HG03442 (cell line): Measurements from ENCODE around the gene CDC27.
"Not testable (repeated sequence)": the region's sequence is repeated elsewhere in the genome, so short reads cannot be mapped to it uniquely, and the experiment has no call there.

ENCODE experiments used
- ATAC-seq: cut with Tn5 transposase; IDR thresholded peaks from one replicate; pipeline ENCODE4 v1.9.1; 2021; ENCODE audit warnings: mild to moderate bottlenecking, moderate library complexity; ENCODE audit not compliant: unreplicated experiment

Gene CDC27, protein sequence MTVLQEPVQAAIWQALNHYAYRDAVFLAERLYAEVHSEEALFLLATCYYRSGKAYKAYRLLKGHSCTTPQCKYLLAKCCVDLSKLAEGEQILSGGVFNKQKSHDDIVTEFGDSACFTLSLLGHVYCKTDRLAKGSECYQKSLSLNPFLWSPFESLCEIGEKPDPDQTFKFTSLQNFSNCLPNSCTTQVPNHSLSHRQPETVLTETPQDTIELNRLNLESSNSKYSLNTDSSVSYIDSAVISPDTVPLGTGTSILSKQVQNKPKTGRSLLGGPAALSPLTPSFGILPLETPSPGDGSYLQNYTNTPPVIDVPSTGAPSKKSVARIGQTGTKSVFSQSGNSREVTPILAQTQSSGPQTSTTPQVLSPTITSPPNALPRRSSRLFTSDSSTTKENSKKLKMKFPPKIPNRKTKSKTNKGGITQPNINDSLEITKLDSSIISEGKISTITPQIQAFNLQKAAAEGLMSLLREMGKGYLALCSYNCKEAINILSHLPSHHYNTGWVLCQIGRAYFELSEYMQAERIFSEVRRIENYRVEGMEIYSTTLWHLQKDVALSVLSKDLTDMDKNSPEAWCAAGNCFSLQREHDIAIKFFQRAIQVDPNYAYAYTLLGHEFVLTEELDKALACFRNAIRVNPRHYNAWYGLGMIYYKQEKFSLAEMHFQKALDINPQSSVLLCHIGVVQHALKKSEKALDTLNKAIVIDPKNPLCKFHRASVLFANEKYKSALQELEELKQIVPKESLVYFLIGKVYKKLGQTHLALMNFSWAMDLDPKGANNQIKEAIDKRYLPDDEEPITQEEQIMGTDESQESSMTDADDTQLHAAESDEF

DNA sequence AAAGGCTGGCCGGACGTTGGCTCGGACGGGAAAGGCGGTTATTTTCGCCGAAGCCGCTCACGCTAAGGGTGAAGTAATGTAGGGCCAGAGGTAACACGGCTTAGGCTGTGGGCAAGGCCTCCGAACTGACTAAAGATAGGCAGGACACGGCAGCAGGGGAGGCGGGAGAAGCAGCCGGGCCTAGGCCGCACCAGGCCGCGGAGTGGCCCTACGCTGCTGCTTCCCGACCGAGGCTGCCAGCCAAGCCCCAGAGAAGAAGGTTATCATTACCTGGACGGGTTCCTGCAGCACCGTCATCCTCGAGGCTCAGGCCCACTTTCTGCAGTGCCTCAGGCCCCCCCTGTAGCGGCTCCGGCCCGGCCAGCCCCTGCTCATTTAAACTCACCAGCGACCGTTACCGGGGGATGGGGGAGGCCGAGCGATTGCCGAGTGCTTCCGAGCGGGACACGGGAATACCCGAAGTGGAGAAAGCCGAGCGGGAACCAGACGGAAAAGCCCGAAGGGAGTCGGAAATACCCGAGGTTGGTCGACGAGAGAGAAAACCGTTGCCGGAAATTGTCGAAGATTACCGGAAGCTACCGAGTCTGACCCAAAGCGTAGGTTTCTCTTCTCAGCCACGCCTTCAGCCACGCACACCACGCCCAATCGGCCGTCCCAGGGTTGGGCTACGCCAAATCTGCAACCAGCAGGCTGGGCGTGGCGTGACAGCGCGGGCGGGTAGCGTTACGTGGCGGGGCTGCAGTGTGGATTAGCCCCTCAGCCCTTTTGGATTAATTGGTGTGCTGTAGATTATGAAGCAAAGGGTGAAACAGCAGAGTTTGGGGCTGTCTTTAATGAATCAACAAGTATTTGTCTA lies at the start of gene CDC27:
Gene CDC27, minus strand, starts transcription at position 420 of the 856 bp plus-strand sequence. Its CDS starts 123 bp downstream, at position 297.
- peak; percentile 87 for ATAC-seq

- ATAC-seq, result no peak
Observed at GRCh38 chr17:47238321-47239010, 49.4 kb upstream of the CDC27 start.

DNA sequence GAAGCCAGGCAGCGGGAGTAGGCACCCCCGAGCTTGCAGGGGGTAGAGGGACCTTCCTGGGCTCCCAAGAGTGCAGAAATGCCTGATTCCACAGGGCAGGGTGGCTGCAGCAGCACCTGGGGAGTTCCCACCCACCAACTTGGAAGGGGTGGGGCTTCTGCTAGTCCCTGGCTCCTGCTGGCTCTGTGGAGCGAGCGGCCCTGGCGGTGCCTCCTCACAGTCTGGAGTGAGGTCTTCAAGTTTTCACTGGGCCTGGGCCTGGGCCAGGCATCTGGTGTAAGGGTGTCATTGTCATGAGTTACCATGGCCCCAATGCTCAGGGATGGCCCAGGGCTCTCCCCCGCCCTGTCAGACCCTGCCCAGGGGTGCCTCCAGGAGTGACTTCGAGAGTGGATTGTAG lies 48.7 kb upstream of the CDC27 start:
- no peak for ATAC-seq

GRCh38 chr17:47235923-47236322 lies 46.8 kb upstream of the CDC27 start:
- no peak for ATAC-seq

DNA sequence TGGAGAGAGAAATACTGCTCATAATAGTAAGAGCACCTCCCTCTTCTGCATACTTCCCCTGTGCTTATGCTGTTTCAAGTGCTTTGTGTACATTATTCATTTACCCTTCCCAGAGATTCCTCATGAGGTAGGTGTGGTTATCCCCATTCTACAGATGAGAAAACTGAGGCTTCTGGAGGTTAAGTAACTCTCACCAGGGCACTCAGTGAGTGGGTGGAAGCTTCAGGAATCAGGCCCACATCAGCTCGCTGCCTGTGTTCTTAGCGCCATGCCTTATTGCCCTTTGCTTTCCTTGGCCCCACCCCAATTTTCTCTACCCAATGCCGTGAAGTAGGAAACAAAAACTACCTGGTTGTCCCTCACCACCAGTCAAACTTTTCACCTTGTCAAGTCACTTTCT lies 46.4 kb upstream of the CDC27 start:
- ATAC-seq, result no peak

- no peak for ATAC-seq
Observed at GRCh38 chr17:47232465-47232864, 43.4 kb upstream of the CDC27 start.

GRCh38 chr17:47231866-47232265 lies 42.8 kb upstream of the CDC27 start:
- no peak for ATAC-seq

GRCh38 chr17:47231334-47231733 lies 42.2 kb upstream of the CDC27 start:
- no peak for ATAC-seq

GRCh38 chr17:47230864-47231263 lies 41.8 kb upstream of the CDC27 start:
- no peak for ATAC-seq

DNA sequence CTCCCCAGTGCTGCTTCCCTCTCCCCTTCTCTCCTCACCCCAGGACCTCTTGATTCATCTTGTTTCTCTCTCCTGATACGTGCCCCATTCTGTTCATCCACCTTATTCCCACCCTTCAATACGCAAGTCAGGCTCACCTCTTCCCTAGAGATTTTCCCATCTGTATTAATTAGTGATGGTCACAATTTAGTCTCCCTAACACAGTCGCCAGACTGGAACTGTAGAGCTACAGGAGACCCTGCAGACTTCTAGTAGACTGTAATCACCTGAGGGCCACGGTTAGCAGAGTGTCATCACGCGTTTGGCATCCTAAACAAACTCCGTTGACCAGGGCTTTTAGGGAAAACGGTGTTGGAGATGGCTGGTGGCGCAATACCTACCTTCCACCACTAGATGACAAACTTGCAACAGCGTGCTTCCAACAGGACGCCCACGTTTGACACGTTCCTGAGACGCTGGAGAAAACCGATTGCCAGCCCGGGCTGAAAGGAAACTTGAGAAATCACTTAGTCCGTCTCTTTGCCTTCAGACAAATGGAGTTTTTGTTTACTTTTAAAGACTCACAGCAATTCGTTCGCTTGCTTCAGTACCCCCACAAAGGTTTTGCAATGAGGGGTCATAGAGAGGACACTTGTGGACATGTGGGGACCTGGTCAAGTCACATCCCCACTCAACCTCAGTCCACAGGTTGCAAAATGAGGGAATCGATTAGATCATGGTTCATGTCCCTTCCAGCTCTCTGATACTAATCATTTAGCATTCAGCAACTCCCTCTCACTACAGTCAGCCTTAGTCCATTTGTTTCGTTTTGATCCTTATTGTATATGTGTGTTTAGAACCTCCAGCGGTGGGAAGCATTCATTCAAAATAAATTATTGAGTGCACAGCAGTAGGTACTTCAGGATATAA lies 40.7 kb upstream of the CDC27 start:
- ATAC-seq, result no peak

GRCh38 chr17:47227862-47228261 lies 38.8 kb upstream of the CDC27 start:
- ATAC-seq, result no peak

- no peak for ATAC-seq
Observed at GRCh38 chr17:47225911-47226688, 37.0 kb upstream of the CDC27 start.

DNA sequence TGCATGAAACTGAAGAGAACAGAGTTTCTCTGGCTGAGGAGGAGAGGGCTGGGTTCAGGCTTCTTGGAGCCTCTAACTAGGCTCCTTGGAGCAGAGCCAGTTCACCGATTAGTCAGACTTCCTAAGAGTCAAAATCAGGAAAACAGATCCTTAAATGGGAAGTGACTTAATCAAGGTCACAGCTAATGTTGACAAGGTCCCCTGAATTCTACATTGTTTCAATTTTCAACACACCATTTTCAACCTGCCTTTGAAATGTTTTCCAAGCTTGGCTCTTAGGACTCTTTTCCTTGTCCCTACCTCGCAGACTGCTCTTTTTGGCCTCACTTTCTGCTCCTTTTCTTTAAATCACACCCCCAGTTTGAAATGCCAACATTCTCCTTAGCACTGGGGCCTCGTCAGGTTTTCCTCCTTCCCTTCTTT lies 36.4 kb upstream of the CDC27 start:
- ATAC-seq, result no peak

GRCh38 chr17:47224966-47225365 lies 35.9 kb upstream of the CDC27 start:
- ATAC-seq, result no peak

DNA sequence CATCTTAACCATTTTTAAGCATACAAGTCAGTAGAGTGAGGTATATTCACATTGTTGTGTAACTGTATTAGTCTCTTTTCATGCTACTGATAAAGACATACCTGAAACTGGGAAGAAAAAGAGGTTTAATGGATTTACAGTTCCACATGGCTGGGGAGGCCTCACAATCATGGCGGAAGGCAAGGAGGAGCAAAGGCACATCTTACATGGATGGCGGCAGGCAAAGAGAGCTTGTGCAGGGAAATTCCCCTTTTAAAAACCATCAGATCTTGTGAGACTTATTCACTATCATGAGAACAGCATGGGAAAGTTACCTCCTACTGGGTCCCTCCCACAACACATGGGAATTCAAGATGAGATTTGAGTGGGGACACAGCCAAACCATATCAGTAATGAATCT lies 35.0 kb upstream of the CDC27 start:
- ATAC-seq, result not testable (repeated sequence)

GRCh38 chr17:47223460-47223859 lies 34.4 kb upstream of the CDC27 start:
- no peak for ATAC-seq

DNA sequence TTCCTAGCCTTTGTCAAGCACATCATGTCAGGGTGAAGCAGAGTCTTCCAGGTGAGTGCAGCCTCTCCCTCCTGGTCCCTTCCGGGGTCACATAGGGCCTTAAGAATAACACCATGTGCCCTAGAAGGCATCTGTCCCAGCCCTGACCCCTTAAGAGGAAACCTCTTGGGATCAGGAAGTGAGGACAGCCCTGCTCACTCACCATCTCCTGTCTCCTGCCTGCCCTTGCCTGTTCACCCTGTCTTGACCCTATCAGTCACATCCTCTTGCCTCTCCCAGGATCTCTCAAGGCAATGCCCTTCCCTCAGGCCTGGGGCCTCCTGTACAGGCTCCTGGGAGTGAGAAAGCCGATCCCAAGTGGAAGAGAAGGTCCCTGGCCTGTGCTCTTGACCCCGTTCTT lies 33.9 kb upstream of the CDC27 start:
- ATAC-seq, result no peak

GRCh38 chr17:47222047-47222446 lies 33.0 kb upstream of the CDC27 start:
- ATAC-seq, result no peak

- ATAC-seq, result no peak
Observed at GRCh38 chr17:47221154-47221553, 32.1 kb upstream of the CDC27 start.
